Measurements from ENCODE around the gene CNOT6.
"Not testable (repeated sequence)": the region's sequence is repeated elsewhere in the genome, so short reads cannot be mapped to it uniquely, and the experiment has no call there.

CNOT6 gene

DNA sequence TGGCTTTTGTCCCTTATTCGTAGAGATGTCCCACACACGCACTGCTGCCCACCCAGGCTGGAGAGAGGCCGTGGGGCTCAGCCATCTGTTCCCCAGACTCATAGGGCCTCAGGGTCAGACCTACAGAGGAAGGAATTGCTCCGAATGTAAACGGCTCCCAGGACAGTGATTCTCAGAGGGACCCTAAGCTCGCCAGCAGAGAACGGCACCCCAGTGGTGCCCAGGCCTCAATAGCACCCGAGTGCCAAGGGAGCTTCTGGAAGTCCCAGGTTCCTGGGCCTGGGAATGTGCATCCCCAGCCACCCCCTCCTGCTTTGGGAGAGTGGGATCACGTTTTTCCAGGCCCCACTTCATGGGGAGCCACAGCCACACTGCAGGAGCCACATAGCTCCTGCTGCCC lies 32.9 kb upstream of the CNOT6 start:
- Histone ChIP-seq H3K36me3 (no peaks in the 10 kb centered on the region), H3K9me3 (no peaks in the 10 kb centered on the region; the same call in 1 of the 2 replicates)
- TF ChIP-seq, protein P1, sequence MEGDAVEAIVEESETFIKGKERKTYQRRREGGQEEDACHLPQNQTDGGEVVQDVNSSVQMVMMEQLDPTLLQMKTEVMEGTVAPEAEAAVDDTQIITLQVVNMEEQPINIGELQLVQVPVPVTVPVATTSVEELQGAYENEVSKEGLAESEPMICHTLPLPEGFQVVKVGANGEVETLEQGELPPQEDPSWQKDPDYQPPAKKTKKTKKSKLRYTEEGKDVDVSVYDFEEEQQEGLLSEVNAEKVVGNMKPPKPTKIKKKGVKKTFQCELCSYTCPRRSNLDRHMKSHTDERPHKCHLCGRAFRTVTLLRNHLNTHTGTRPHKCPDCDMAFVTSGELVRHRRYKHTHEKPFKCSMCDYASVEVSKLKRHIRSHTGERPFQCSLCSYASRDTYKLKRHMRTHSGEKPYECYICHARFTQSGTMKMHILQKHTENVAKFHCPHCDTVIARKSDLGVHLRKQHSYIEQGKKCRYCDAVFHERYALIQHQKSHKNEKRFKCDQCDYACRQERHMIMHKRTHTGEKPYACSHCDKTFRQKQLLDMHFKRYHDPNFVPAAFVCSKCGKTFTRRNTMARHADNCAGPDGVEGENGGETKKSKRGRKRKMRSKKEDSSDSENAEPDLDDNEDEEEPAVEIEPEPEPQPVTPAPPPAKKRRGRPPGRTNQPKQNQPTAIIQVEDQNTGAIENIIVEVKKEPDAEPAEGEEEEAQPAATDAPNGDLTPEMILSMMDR (IDR thresholded peaks at IDR 0.05; ENCODE audit: low read depth, low read length) = no peak

DNA sequence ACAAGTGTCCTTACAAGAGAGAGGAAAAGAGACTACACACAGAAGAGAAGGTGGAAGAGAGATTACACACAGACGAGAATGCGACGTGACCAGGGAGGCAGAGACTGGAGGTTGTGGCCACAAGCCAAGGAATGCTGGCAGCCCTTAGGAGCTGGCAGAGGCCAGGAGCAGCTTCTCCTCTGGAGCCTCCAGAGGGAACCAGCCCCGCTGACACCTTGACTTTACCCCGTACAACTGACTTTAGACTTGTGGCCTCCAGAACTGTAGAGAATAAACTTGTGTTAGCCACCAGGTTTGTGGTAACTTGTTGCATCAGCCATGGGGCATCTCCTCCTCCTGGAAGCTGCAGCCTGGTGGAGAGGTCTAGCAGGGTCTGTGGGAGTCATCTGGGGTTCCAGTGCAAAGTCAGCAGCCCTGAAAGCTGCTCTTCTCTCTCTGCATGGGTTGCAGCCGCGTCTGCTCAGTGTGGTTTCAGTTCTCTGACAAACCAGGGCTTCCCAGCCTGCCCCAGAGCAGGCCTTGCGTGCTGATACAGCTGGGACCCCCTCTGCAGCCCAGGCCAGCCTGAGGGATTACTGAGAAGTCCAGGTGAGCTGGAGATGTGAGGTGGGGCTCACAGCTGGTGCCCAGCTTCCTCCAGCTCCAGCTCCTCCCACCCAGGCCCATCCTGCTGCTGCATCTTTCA lies 30.8 kb upstream of the CNOT6 start:
- no peak for DNase-seq
- TF ChIP-seq, protein P1 (IDR thresholded peaks at IDR 0.05; ENCODE audit: low read depth, low read length) = no peak
- no peaks in the 10 kb centered on the region for H3K36me3 ChIP-seq
- H3K4me3 ChIP-seq (ENCODE audit: low read depth, low read length) = no peak overlapping the region
- H3K9me3 ChIP-seq = no peaks in the 10 kb centered on the region; the same call in 1 of the 2 replicates
- no peaks in the 10 kb centered on the region for H3K4me1 ChIP-seq
- H3K27me3 ChIP-seq = no peaks in the 10 kb centered on the region

More for the DNA sequence above, 32.9 kb upstream of the CNOT6 start:
- Histone ChIP-seq H3K4me1 (no peaks in the 10 kb centered on the region), H3K4me3 (ENCODE audit: low read depth, low read length) (no peak overlapping the region), H3K27me3 (no peaks in the 10 kb centered on the region)
- no peak for DNase-seq

DNA sequence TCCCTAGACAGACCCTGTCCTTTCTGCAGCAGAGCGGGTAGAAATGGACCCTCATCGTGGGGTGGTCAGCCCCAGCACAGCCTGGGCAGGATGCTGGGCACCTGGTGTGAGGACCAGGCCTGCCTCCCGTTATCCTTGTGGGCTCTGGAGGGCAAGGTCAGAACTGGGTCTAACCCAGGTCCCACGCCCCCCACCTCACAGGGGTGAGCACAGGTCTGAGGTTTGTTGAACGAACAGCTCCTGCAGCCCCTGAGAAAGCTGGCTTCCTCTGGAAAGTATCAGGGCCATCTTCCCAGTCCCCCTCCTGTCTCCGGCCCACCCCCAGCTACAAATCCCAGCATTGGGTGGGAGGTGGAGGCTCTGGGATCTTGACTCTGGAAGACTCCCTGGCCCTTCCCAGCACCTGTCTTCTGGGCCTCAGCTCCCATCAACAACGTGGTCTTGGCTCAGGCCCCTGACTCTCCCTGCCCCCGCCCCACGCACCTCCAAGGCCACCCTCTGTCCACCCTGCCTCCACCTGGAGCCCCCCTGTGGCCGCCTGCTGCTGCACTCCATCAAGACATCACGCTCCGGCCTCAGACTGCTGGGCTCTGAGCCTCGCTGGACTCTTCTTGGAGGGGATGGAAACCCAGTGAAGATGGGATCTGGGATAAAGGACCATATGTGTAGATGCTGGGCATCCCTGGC lies 30.1 kb upstream of the CNOT6 start:
- no peak overlapping the region for H3K4me3 ChIP-seq (ENCODE audit: low read depth, low read length)
- H3K27me3 ChIP-seq = no peaks in the 10 kb centered on the region
- DNase-seq = no peak
- H3K4me1 ChIP-seq = no peaks in the 10 kb centered on the region
- H3K36me3 ChIP-seq = no peaks in the 10 kb centered on the region
- no peaks in the 10 kb centered on the region; the same call in 1 of the 2 replicates for H3K9me3 ChIP-seq
- TF ChIP-seq, protein P1 (IDR thresholded peaks at IDR 0.05; ENCODE audit: low read depth, low read length) = no peak

DNA sequence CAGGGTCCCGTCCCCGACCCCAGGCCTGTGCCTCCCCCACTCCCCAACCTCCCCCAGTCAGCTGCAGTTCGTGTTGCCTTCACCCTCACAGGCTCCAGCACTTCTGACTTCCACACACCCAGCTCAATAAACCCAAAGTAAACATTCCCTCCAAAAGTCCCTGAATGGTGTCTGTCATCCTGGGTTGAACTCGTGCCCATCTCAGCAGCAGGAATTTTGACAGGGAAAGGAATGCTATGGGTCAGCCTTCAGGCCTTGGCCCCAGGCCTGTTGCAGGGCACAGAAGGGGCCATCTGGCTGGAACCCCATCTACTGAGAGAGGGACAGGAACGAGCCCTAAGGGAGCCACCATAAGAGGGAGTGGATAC lies 29.6 kb upstream of the CNOT6 start:
- Histone ChIP-seq H3K36me3 (no peaks in the 10 kb centered on the region), H3K9me3 (no peaks in the 10 kb centered on the region), H3K27me3 (no peaks in the 10 kb centered on the region), H3K4me3 (ENCODE audit: low read depth, low read length) (no peak overlapping the region), H3K4me1 (no peaks in the 10 kb centered on the region)
- no peak for DNase-seq
- TF ChIP-seq, protein P1 (IDR thresholded peaks at IDR 0.05; ENCODE audit: low read depth, low read length) = no peak

DNA sequence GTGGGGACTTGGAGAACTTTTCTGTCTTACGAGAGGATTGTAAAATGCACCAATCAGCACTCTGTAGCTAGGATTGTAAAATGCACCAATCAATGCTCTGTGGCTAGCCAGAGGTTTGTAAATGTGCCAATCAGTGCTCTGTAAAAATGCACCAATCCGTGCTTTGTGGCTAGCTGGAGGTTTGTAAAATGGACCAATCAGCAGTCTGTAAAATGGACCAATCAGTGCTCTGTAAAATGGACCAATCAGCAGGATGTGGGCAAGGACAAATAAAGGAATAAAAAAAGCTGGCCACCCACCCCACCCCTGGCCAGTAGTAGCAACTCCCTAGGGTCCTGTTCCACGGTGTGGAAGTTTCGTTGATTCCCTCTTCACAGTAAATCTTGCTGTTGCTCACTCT lies 29.1 kb upstream of the CNOT6 start:
- not testable (repeated sequence) for H3K27me3 ChIP-seq; H3K4me3 ChIP-seq (ENCODE audit: low read depth, low read length); H3K9me3 ChIP-seq; H3K4me1 ChIP-seq; DNase-seq; H3K36me3 ChIP-seq

DNA sequence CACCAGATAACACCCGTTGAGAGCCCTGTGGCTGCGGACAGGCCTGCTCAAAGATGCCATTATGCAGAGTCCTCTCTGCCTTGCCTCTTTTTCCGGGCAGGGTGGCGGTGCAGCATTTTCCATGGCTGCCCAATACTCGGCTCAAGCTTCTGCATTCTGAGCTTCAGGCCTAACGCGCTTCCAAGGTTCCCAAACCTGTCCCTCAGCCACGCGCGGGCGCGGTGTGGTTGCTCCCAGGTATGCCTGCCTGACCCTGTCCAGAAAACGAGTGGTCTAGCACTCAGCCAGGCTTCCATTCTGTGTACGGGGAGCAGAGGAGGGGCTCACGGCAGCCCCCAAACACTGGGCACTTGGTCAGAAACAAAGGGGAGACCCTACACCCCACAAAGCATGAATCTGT lies 27.9 kb upstream of the CNOT6 start:
- TF ChIP-seq, protein P1 (IDR thresholded peaks at IDR 0.05; ENCODE audit: low read depth, low read length) = no peak
- no peaks in the 10 kb centered on the region for H3K9me3 ChIP-seq
- H3K27me3 ChIP-seq = no peaks in the 10 kb centered on the region
- no peaks in the 10 kb centered on the region for H3K4me1 ChIP-seq
- no peaks in the 10 kb centered on the region for H3K36me3 ChIP-seq
- no peak for DNase-seq
- no peak overlapping the region for H3K4me3 ChIP-seq (ENCODE audit: low read depth, low read length)
